ENCODE data around the gene UBXN11. TPM values are rescaled to one million over a fixed set of nuclear protein-coding genes. Genes with fewer than 3 reads are reported as not detected.

The UBXN11 gene
- total and polyA plus RNA-seq, 2 of the 13 experiments (the other 11 are each of a cell fraction or from before 2014, with no cell fraction given): 9.3 to 10.4 TPM

GRCh38 chr1:26234644-26235370, 71.6 kb downstream of the UBXN11 start:
- H3K27ac ChIP-seq (ENCODE audit: extremely low read length, insufficient read depth, low read length): peak overlapping the region; percentile 78
- H3K9ac ChIP-seq (ENCODE audit: insufficient read depth, low read depth, low read length): peak overlapping the region; percentile 91
- peak overlapping the region; percentile 47 for H2AFZ ChIP-seq (ENCODE audit: low read length)
- POLR2A ChIA-PET: interaction anchor here (0.6 to 3.3 kb wide), 9 partner anchors 9 to 197 kb away, joined by 3 to 50 read pairs (median 7); partner anchors contain the start of genes CNKSR1, DHDDS, SH3BGRL3 and ZNF593
- peak overlapping the region; percentile 69 to 95 (median 84) for H3K4me3 ChIP-seq (replicated peaks in 1 of 3; ENCODE audit: insufficient read depth in 1 of 3, low read depth in 2 of 3, low read length in 3 of 3)
- H3K36me3 ChIP-seq (replicated peaks in 1 of 2; ENCODE audit: control insufficient read depth in 1 of 2, insufficient read depth in 2 of 2, low read length in 2 of 2): no peaks in the 10 kb centered on the region; a peak in 1 of 5 replicates
- H4K20me1 ChIP-seq (ENCODE audit: insufficient read depth, low read length): no peaks in the 10 kb centered on the region
- CTCF ChIA-PET (ENCODE audit: low intra/inter-chr PET ratio, low total read pairs): no interaction called here
- peak overlapping the region; percentile 85 for H3K4me2 ChIP-seq (ENCODE audit: low read depth, low read length)
- H3K27me3 ChIP-seq (ENCODE audit: control insufficient read depth in 1 of 2, insufficient read depth in 2 of 2, low read length in 2 of 2): no peaks in the 10 kb centered on the region; a peak in 1 of 5 replicates
- ATAC-seq: peak; percentile 44; the same call in 1 of the 3 replicates
- intact Hi-C loops (cut with micrococcal nuclease; ENCODE audit: unreplicated experiment): loop anchor here (1.0 kb wide), 1 partner anchor 45 kb away; the partner anchor contains the start of gene CATSPER4
- peaks cover 51% of the 10 kb centered on the region for H3K4me1 ChIP-seq (ENCODE audit: insufficient read depth, low read length)
- BruUV-seq (replicated peaks): no TSS peak
- FAIRE-seq: peak; percentile 34
- H3K9me3 ChIP-seq (ENCODE audit: low read length): no peaks in the 10 kb centered on the region
- peak; percentile 6 for DNase-seq (ENCODE audit: low spot score)
- H3K79me2 ChIP-seq (ENCODE audit: insufficient read depth, low read length): peaks cover 52% of the 10 kb centered on the region
- in situ Hi-C loops (cut with HindIII; ENCODE audit: extremely low pct_ligation_motif_present, low pct_unique_long_range_greater_than_20kb): no loop called here
- WGBS (ENCODE audit: low lambda C conversion rate): 3% methylated on average over 28 of the region's 30 CpGs
- TF ChIP-seq NPAS2 (CRISPR knock-in tag; IDR thresholded peaks at IDR 0.05; ENCODE audit: borderline replicate concordance) (no peak), TRAFD1 (CRISPR knock-in tag; IDR thresholded peaks at IDR 0.05; ENCODE audit: borderline replicate concordance) (no peak), TBX2 (CRISPR knock-in tag; IDR thresholded peaks at IDR 0.05; ENCODE audit: borderline replicate concordance) (no peak), CEBPG (CRISPR knock-in tag; IDR thresholded peaks at IDR 0.05) (no peak), NFAT5 (CRISPR knock-in tag; IDR thresholded peaks at IDR 0.05) (no peak), PBX2 (CRISPR knock-in tag; IDR thresholded peaks at IDR 0.05) (no peak), ONECUT2 (CRISPR knock-in tag; IDR thresholded peaks at IDR 0.05) (no peak), ZNF280B (CRISPR knock-in tag; IDR thresholded peaks at IDR 0.05; ENCODE audit: borderline replicate concordance) (no peak), MTF1 (CRISPR knock-in tag; IDR thresholded peaks at IDR 0.05) (no peak), ZNF543 (CRISPR knock-in tag; IDR thresholded peaks at IDR 0.05) (0 out of 2 replicates have a peak, but pooled peaks have one; percentile 9), DR1 (CRISPR knock-in tag; IDR thresholded peaks at IDR 0.05) (no peak), ZNF446 (CRISPR knock-in tag; IDR thresholded peaks at IDR 0.05) (0 out of 2 replicates have a peak, but pooled peaks have one; percentile 15)
